ENCODE data around the gene LRSAM1. TPM values are rescaled to one million over a fixed set of nuclear protein-coding genes. Genes with fewer than 3 reads are reported as not detected.

LRSAM1 gene
- 10.5 and 10.7 TPM in 2 replicates for total RNA-seq

DNA sequence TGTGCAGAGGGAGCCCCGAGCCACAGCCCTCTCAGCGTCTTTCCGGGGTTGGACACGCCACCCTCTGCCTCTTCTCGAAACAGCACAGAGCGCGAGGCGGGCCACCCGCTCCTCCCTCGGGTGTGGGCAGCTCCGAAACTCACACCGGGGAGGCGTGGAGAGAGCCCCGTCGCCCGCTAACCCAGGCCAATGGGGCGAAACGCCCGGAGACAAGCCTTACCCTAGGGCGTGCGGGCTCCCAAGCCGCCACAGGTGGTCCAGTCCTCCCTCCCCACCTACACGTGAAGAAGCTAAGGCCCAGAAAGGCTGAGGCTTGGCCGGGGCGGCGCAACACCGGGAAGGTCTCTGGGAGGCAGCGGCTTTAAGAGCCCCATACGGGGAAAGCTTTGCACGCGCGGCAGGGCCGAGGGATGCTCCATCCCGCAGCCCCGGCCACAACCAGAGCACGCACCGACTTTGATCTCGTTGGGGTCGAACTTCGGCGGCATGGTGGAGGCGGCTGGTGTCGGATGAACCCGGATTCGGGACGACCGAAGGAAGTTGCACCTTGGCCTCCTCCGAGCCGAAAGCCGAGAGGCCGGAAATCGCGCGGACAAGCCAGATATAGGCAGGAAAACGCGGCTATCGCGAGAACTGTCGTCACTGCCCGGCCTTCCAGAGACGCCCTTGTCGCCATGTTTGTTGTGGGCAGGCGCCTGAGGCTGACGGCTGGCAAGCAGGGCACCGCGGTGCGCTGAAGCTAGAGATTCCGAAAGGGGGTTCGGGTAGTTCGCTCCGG lies at the start of gene LRSAM1, which contains the start of gene RPL12:
TSS of gene LRSAM1 (plus strand) at position 681 of the 778 bp plus-strand sequence. CDS start 3,018 bp downstream, outside the sequence.
TSS of gene RPL12 (minus strand) at position 577 of the 778 bp plus-strand sequence. CDS start at position 488, 89 bp downstream.

DNA sequence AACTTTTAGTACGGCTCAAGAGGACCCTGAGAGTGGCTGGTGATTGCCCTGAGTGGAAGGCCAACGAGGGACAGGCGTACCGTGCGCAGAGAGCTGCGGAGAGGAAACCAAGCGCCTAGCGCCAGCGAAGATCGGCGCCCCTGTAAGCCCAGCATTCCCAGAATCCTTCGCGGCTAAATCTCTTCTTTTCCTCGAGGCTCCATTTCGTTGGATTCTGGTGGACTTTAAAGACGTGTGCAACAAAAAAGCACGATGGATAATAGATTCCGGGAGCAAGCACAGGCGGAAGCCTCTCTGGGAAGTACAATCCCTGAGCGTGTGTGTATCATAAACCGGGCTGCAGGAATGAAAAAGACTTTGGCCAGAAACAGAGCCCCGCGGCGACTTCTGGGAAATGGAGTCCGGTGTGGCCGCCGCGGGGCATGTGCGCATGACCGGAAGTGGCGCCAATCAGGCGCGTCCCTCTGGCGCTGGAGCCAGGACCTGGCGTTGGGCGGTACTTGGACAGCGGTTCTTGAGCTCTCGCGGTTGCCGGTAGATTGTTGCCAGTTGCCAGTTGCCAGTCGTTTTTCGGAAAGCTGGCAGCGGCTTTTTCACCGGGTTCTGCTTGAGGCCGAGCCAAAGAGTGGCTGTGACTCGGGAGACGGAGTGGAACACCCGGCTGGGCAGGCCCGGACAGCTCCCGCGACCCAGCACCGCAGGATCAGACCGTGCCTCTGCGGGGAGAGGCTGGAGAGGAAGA lies 27.2 kb upstream of the LRSAM1 start, which contains the start of gene ZNF79:
TSS of gene ZNF79 (plus strand) at position 449 of the 742 bp plus-strand sequence. CDS start 406 bp downstream, outside the sequence.

Other genes with a start within 250 kb of the LRSAM1 start
- gene GARNL3, start 186.7 kb upstream of the LRSAM1 start, total RNA-seq: 2.6 and 5.3 TPM in 2 replicates
- gene SLC2A8, start 54.3 kb upstream of the LRSAM1 start, total RNA-seq: 9.4 and 13.1 TPM in 2 replicates
- gene ZNF79, start 27.1 kb upstream of the LRSAM1 start, total RNA-seq: 9.1 and 15.3 TPM in 2 replicates
- 1,300 and 2,027 TPM in 2 replicates for gene RPL12, start 104 bp upstream of the LRSAM1 start, total RNA-seq
- 14.9 and 76.7 TPM in 2 replicates for gene STXBP1, start 160.8 kb downstream of the LRSAM1 start, total RNA-seq